CD4-positive, alpha-beta T cell treated with Interleukin-6 for 4 hours (primary cell): ENCODE measurements around the gene MRTFA.

Experiments used
- DNase-seq: peaks from one replicate; pipeline ENCODE4 v3.0.0-alpha.2; 2020; ENCODE audit warnings: mixed read lengths

The MRTFA gene

GRCh38 chr22:40422558-40423309 is 213.8 kb downstream of the MRTFA start:
- DNase-seq, result no peak

- no peak for DNase-seq
Observed at GRCh38 chr22:40421941-40422340, 214.6 kb downstream of the MRTFA start.

GRCh38 chr22:40421082-40421350 is 215.5 kb downstream of the MRTFA start:
- DNase-seq, result no peak

GRCh38 chr22:40420341-40421081 is 216.0 kb downstream of the MRTFA start:
- no peak for DNase-seq

GRCh38 chr22:40419718-40420117 is 216.8 kb downstream of the MRTFA start:
- DNase-seq, result no peak

- DNase-seq, result no peak
Observed at GRCh38 chr22:40418366-40419201, 217.9 kb downstream of the MRTFA start.

GRCh38 chr22:40417881-40418280 is 218.6 kb downstream of the MRTFA start:
- DNase-seq, result no peak

GRCh38 chr22:40417041-40417440 is 219.5 kb downstream of the MRTFA start:
- DNase-seq, result no peak

GRCh38 chr22:40416636-40417035 is 219.9 kb downstream of the MRTFA start:
- no peak for DNase-seq

- DNase-seq, result no peak
Observed at GRCh38 chr22:40416267-40416570, 220.3 kb downstream of the MRTFA start.

- peak; percentile 16 for DNase-seq
Observed at GRCh38 chr22:40415531-40416266, 220.8 kb downstream of the MRTFA start.

- no peak for DNase-seq
Observed at GRCh38 chr22:40414838-40415505, 221.5 kb downstream of the MRTFA start.

GRCh38 chr22:40414311-40414710 is 222.2 kb downstream of the MRTFA start:
- DNase-seq, result no peak

- DNase-seq, result no peak
Observed at GRCh38 chr22:40413873-40414272, 222.6 kb downstream of the MRTFA start.

GRCh38 chr22:40412441-40412840 is 224.1 kb downstream of the MRTFA start:
- DNase-seq, result no peak

- no peak for DNase-seq
Observed at GRCh38 chr22:40411506-40411861, 225.0 kb downstream of the MRTFA start.

GRCh38 chr22:40410731-40411505 is 225.6 kb downstream of the MRTFA start:
- DNase-seq, result no peak

GRCh38 chr22:40410272-40410671 is 226.2 kb downstream of the MRTFA start:
- no peak for DNase-seq

- DNase-seq, result no peak
Observed at GRCh38 chr22:40409613-40410113, 226.9 kb downstream of the MRTFA start.

- no peak for DNase-seq
Observed at GRCh38 chr22:40408718-40409612, 227.6 kb downstream of the MRTFA start.
